WERI-Rb-1 (cell line): ENCODE results near the gene ENHO.

Experiments
- DNase-seq: peaks from one replicate; pipeline ENCODE4 v3.0.0-alpha.2; 2020
- H3K27ac ChIP-seq: fragments of 250-450 bp; sonication (Bioruptor Pico); 2 replicates; pipeline ENCODE4 v1.5.1; 2020; ENCODE audit warnings: mild to moderate bottlenecking, moderate library complexity
- H3K27me3 ChIP-seq: fragments of 250-450 bp; sonication (Bioruptor Pico); 2 replicates; pipeline ENCODE4 v1.5.1; 2021; ENCODE audit warnings: mild to moderate bottlenecking, low read depth, moderate library complexity; ENCODE audit not compliant: insufficient read depth, severe bottlenecking
- H3K36me3 ChIP-seq: fragments of 250-450 bp; sonication (Bioruptor Pico); 2 replicates; pipeline ENCODE4 v1.5.1; 2020; ENCODE audit warnings: mild to moderate bottlenecking, moderate library complexity
- H3K4me3 ChIP-seq: 2 replicates; pipeline ENCODE4 v1.5.1; 2011; ENCODE audit warnings: low read depth, mild to moderate bottlenecking, control low read depth, low read length
- H3K9me3 ChIP-seq: fragments of 250-450 bp; sonication (Bioruptor Pico); 2 replicates; pipeline ENCODE4 v1.5.1; 2021; ENCODE audit warnings: mild to moderate bottlenecking, moderate library complexity; ENCODE audit not compliant: severe bottlenecking
- CTCF ChIP-seq: IDR thresholded peaks from 2 replicates; pipeline ENCODE4 v1.5.1; 2011; ENCODE audit warnings: low read depth, mild to moderate bottlenecking, control low read depth, inconsistent platforms, low read length

ENHO gene

GRCh38 chr9:34522971-34523797 is at the start of gene ENHO:
Gene ENHO (minus strand): TSS chr9:34522990. CDS start chr9:34521695, 1,295 bp downstream.
- Histone ChIP-seq H3K27me3 (peaks cover 50% of the 10 kb centered on the region), H3K36me3 (no peaks in the 10 kb centered on the region), H3K4me3 (peak within 1 kb of the TSS; percentile 33), H3K9me3 (peaks cover 16% of the 10 kb centered on the region), H3K27ac (no peak within 1 kb of the TSS)
- peak; percentile 83 for DNase-seq
- no peak for TF ChIP-seq CTCF

- H3K9me3 ChIP-seq: no peaks in the 10 kb centered on the region
- no peaks in the 10 kb centered on the region for H3K27me3 ChIP-seq
- DNase-seq: no peak
- H3K4me3 ChIP-seq: no peak overlapping the region
- H3K27ac ChIP-seq: no peak overlapping the region; the same call in 1 of the 2 replicates
- peaks cover 2% of the 10 kb centered on the region for H3K36me3 ChIP-seq
- TF ChIP-seq CTCF: no peak
Observed at GRCh38 chr9:34572092-34572491, 49.3 kb upstream of the ENHO start.

GRCh38 chr9:34571481-34571810 is 48.7 kb upstream of the ENHO start:
- no peak for TF ChIP-seq CTCF
- no peaks in the 10 kb centered on the region for H3K27me3 ChIP-seq
- no peak overlapping the region for H3K4me3 ChIP-seq
- DNase-seq: peak; percentile 49
- H3K36me3 ChIP-seq: peaks cover 6% of the 10 kb centered on the region
- H3K27ac ChIP-seq: peak overlapping the region; percentile 87
- no peaks in the 10 kb centered on the region for H3K9me3 ChIP-seq

- no peaks in the 10 kb centered on the region for H3K9me3 ChIP-seq
- peak; percentile 69 for DNase-seq
- no peak overlapping the region for H3K4me3 ChIP-seq
- no peaks in the 10 kb centered on the region for H3K27me3 ChIP-seq
- H3K27ac ChIP-seq: peak overlapping the region; percentile 87
- no peak for TF ChIP-seq CTCF
- H3K36me3 ChIP-seq: peaks cover 6% of the 10 kb centered on the region
Observed at GRCh38 chr9:34570809-34571480, 48.2 kb upstream of the ENHO start.

GRCh38 chr9:34570376-34570775 is 47.6 kb upstream of the ENHO start:
- no peak for DNase-seq
- no peaks in the 10 kb centered on the region for H3K27me3 ChIP-seq
- no peak overlapping the region for H3K4me3 ChIP-seq
- no peak for TF ChIP-seq CTCF
- no peaks in the 10 kb centered on the region for H3K9me3 ChIP-seq
- H3K36me3 ChIP-seq: peaks cover 6% of the 10 kb centered on the region
- H3K27ac ChIP-seq: peak overlapping the region; percentile 87
